NCI-H69 (cell line): ENCODE results near the gene PTPRZ1.

Experiments
- DNase-seq: peaks from one replicate; lab custom pipeline; 2025; lab: John Stamatoyannopoulos, UW

Gene PTPRZ1

DNA sequence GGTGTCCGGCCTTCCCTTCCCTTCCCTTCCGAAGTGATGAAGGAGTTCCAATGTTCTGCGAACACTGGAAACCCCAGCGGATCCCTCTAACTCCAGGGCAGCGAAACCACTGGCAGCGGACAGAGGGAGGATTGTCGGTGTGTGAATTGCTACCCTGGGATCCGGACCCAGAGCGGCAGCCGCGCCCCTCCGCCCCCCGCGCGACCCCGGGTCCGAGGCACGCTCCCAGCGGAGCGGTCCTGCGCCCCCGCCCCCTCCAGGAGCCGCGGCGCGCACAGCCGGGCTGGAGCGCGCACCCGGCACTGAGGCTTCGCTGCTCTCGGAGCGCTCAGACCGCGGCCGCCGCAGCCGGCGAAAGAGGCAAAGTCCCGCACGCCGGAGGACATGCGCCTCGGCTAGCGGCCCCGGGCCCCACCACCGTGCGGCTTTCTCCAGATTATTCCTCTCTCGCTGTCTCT is at the start of gene PTPRZ1:
Gene PTPRZ1 (plus strand): TSS at position 331 of the 458 bp plus-strand sequence. CDS start 339 bp downstream, outside the sequence.
- DNase-seq = peak; percentile 92

- no peak for DNase-seq
Observed at GRCh38 chr7:121824276-121824675, 48.7 kb upstream of the PTPRZ1 start.

GRCh38 chr7:121831351-121831750 is 41.6 kb upstream of the PTPRZ1 start:
- peak; percentile 86 for DNase-seq

DNA sequence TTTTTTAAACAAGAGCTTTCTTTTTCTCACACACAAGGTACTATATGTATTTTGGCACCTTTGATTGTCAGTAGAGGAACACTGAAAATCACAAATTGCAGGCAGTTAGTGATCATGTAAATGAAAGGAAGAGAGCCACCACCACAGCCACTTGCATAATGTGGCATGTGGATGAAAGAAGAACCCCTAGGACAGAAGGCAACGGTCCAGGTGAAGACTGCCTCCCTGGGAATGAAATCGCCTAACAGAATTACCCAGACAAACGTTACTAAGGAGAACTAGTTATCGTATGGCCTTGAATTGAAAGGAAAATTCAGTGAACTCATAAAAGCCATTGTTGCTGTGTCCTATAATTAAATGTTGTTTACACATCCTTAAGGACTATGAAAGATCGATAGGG is 41.2 kb upstream of the PTPRZ1 start:
- peak; percentile 97 for DNase-seq

DNA sequence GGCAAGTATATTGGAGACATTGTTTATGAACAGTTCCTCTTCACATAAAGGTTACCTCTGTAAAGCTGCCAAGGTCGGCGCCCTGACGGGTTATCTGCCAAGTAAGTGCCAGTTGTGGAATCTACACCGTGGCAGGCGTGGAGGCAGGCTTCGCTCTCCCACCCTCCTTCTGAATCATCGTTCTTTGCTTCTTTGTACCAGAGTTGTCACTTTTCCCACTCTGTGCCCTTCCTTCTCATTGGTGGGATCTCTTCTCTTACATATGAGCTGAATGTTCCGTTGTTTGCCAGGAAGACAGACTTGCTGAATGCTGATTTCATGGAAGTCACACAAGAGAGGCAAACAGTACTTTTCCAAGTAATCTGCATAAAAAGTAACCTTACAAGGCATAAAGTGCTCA is 40.6 kb upstream of the PTPRZ1 start:
- peak; percentile 92 for DNase-seq

GRCh38 chr7:121833991-121834390 is 39.0 kb upstream of the PTPRZ1 start:
- peak; percentile 13 for DNase-seq

DNA sequence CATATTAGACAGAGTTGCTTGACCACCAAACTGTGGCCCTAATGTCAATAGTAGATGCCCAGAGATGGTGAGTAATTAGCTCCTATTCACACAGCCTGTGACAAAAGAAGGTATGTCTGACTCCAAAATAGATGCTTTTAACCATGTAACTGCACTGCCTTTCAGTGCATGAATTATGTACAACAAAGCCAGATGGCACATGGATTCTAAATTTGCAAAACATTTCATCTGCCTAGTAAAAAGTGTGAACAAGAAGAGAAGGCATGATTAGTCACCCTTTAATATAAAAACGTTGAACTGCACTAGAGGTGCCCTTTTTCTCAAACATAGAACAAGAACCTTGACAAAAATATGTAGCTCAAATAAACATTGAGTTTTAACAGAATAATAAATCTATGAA is 35.5 kb upstream of the PTPRZ1 start:
- DNase-seq = peak; percentile 80

GRCh38 chr7:121847041-121847440 is 25.9 kb upstream of the PTPRZ1 start:
- DNase-seq = peak; percentile 88

GRCh38 chr7:121853307-121853706 is 19.7 kb upstream of the PTPRZ1 start:
- no peak for DNase-seq

DNA sequence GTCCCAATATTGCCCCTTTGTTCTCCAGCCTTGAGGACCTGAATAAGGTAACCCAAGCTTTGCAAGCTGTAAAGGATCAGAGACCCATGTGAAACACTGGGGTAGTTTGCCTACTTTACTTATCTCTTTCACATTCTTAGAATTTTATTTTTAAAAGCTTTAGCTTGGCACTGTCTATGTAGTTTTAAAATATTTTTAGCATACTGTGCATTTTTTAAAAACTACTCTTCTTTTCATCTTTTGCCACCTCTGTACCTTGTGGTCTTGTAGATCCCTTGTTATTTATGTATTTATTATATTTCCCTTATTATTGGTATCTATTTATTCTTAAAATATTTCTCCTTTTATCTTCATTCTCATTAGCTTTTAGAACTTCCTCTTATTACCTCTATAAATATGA is 12.0 kb upstream of the PTPRZ1 start:
- DNase-seq = no peak

DNA sequence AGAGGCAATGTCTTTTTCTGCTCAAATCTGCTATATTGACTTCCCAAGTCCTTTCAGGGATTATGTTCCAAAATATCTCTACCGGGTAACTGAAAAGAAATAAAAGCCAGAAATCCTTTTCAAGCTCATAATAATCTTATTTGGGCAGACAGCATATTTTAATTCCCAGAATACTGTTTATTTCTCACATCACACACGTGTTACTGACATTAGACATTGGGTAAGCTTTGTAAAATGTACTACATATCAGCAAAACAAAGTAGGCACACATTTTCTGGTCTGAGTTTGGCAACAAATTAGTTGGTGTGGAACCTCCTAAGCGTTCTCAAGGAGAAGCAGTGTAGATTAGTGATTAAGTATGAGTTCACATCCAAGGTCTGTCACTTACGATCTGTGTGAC is 10.4 kb upstream of the PTPRZ1 start:
- DNase-seq = no peak

DNA sequence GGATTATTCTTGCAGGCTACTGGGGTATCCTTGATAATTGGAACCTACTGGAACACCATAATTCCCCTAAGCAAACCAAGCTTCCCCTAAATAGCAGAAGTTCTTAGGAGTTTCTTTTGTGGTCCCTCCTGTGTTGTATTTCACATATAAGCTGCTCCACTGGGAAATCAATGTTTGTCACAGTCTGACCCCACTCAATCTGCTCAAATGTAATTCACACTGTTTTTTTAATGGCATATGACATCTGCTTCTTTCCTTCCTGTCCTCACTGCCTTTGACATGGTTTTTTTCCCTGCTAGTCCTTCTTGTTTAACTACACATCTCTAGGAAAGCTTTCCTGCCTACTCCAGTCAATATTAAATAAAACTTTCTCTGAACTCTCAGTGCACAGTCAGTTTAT is 1.8 kb upstream of the PTPRZ1 start:
- peak; percentile 63 for DNase-seq

GRCh38 chr7:121873289-121874194 is 581 bp downstream of the PTPRZ1 start:
- DNase-seq = peak; percentile 84

DNA sequence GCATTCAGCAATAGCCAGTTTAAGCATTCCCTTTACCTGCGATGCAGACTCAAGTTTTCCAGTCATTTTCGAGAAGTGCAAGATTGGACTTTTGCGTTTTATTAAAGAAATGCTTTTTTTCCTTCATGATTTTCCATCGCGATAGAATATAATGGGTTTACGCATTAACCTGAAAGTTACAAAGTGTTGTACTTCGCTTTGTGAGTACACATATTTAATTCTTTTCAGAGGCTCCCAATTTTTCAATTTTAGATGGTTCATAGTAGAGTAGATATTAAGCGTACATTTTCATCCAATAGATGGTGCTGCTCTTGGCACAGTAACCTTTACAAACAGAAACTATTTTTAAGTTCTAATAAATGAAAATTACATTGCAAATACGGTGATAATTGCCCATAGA is 1.3 kb downstream of the PTPRZ1 start:
- DNase-seq = no peak

DNA sequence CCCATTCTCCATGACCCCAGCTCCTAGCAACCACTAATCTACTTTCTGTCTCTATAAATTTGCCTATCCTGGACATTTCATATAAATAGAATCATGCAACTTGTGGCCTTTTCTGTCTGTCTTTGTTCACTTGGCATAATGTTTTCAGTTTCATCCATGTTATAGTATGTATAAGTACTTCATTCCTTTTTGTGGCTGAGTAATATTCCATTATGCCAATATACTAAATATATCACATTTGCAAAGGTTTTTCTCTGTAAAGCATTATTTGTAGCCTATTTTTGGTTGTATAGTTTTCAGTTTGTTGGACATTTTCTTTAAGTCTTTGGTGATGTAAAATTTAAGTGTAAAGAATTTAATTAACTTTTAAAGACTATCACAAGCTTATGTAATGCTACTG is 2.2 kb downstream of the PTPRZ1 start:
- no peak for DNase-seq

GRCh38 chr7:121876656-121877500 is 3.9 kb downstream of the PTPRZ1 start:
- DNase-seq = peak; percentile 70

- peak; percentile 14 for DNase-seq
Observed at GRCh38 chr7:121878918-121879464, 6.0 kb downstream of the PTPRZ1 start.

DNA sequence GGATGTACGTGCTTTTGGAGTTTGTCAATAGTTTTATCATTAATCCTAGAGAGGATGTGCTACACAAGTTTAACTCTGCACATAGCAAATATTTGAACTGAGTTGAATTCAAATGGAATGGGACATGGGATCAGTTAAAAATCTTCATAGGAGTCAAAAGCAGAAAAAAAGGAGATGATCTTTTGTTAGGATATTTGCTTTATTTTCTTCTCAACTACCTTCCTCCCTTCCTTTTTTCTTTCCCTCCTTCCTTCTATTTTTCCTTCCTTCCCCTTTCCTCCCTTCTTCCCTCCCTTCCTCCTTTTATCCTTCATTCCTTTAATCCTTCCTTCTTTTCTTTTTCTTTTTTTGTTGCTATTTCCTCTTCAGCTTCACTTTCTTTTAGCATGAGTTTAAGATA is 6.6 kb downstream of the PTPRZ1 start:
- DNase-seq = no peak

DNA sequence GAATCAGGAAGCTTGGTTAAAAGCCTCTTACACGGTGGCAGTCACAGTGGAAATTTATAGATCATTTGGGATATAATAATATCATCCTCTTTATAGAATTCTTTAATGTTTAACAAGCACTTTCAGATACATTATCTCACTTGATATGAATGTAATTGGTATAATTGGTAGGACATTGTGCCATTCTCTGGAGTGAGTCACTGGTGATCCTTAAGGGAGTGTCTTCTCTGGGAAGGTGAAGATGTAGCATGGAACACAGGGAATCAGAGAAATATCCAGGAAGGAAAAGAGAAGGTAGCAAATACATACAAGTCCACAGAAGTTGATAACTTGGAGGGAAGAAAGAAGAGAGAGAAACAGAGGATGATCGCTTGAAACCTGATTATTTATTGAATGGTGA is 9.8 kb downstream of the PTPRZ1 start:
- peak; percentile 48 for DNase-seq

DNA sequence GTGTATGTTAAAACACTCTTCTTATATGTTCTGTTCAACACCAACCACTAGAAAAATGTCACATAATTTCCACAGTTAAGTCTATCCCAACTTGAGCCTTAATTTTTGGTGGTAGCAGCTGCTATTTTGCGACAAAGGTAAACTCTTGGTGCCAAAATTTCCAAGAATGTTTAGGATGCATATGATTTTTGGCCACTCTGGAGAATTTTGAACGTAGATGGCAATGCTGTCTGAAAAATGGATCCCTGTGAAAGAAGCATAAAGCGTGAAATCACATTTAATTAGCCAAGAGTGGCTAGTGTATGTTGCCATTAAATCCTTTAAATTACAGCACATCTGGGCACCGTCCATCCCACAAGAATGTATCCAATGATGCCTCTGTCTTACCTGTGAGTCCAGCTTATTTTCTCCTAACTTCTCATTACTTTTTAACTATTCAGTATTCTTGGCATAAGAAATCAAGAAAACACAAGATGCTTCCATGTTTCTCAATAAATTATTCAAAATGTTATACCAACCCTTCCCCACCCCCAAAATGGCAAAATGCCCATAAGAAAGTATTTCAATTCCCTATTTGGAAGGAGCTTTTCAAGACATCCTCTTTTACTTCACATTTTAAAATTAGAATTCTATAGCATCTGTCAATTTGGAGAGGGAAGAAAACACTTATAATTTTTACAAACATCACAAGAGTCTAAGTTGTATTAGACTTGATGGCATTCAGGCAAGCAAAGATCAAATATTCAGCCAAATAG is 12.4 kb downstream of the PTPRZ1 start:
- DNase-seq = no peak

DNA sequence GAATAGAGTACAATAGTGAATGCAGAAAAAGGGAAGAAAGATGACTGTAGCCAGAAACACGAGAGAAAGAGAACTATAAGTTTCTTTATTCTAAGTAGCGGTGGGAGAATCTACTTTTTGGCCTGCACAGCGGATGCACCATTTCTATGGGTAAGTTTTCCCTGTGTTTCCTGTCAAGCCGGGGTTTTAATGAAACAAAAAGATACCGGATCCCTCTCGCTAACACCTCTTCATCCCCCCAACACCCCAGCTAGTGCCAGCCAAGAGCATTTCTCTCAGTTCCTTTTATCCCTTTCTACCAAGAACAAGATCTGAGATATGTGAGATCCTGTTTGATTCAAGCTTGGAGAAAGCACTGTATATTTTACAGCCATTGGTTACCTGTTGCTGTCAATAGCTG is 14.7 kb downstream of the PTPRZ1 start:
- no peak for DNase-seq

DNA sequence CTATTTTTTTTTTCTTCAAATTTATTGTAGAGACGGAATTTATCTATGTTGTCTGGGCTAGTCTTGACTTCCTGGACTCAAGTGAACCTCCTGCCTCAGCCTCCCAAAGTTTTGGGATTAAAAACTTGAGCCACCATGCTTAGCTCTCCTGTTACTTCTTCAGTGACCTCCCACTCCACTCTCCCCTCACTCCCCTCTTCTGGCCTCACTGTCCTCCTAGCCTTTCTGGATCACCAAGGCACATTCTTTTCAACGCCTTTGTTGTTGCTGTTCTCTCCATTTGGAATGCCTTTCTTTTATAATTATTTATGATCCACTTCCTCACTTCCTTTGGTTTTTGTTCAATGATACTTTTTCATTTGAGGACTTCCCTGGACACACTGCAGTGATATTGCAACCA is 17.9 kb downstream of the PTPRZ1 start:
- DNase-seq = no peak
